HG02759 (cell line): ENCODE data around the gene NELFE.
A peak's percentile ranks its signal among the peaks of the same experiment; 100 is the strongest.
"Not testable (repeated sequence)": the region's sequence is repeated elsewhere in the genome, so short reads cannot be mapped to it uniquely, and the experiment has no call there.

Source experiments
- ATAC-seq: cut with Tn5 transposase; IDR thresholded peaks from one replicate; pipeline ENCODE4 v1.9.1; 2021; ENCODE audit warnings: mild to moderate bottlenecking, moderate library complexity; ENCODE audit not compliant: unreplicated experiment

The NELFE gene

DNA sequence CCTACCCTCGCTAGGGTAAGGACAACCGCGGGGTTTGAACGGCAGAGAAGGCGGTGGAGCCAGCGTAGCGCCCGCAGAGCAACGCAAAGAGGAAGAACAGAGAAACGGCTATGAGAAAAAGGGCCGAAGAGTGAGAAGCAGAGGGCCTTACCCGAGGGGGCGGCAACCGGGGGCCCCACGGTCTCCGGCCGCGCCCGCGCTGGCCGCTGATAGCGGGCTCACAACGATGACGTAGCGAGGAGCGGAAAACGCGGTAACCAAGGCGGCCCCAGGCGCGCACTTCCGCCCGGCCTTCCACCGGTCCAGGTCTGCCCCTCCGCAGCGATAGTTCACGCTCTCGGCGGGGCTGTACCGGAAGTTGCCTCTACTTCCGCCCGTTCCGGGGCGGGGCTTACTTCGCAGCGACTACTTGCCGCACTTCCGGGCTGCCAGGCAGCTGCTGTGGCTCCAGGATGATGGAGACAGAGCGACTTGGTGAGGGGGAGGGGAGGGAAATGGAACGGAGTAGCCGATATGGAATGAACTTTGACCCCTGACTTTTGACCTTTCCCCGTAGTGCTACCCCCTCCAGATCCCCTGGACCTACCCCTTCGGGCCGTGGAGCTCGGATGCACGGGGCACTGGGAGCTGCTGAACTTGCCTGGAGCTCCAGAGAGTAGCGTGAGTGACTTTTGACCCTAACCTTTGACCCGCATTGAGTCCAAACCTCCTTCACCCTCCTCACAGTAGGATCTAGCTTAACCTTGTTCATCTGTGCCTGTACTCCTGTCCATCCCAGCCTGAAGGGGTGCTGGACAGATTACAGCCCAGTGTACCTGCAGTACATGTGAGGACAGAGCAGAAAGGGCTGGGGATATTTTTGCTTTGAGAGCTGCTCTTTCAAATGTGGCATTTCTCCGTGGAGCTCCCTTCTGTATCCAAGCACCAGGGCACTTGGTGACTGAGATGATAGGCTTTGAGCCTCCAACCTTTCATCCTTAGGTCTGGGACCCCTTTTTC, at the start of gene NELFE, which contains the start of gene SKIC2:
Gene NELFE, minus strand, starts transcription at position 231 of the 999 bp plus-strand sequence. CDS start 525 bp downstream, outside the sequence.
Gene SKIC2, plus strand, starts transcription at position 435 of the 999 bp plus-strand sequence. Its CDS starts 18 bp downstream, at position 453.
- peak; percentile 97 for ATAC-seq

DNA sequence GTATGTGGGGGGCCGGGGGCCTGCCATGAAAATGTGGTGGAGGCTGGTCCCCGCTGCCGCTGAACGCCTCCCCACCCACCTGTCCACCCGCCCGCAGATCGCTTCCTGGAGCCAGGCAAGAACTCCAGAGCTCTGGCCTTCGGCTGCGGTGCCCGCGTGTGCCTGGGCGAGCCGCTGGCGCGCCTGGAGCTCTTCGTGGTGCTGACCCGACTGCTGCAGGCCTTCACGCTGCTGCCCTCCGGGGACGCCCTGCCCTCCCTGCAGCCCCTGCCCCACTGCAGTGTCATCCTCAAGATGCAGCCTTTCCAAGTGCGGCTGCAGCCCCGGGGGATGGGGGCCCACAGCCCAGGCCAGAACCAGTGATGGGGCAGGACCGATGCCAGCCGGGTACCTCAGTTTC, 49.3 kb upstream of the NELFE start:
- not testable (repeated sequence) for ATAC-seq

DNA sequence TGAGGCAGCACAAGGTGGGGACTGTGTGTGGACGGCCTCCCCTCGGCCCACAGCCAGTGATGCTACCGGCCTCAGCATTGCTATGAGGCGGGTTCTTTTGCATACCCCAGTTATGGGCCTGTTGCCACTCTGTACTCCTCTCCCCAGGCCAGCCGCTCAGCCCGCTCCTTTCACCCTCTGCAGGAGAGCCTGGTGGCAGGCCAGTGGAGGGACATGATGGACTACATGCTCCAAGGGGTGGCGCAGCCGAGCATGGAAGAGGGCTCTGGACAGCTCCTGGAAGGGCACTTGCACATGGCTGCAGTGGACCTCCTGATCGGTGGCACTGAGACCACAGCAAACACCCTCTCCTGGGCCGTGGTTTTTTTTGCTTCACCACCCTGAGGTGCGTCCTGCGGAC, 48.3 kb upstream of the NELFE start:
- ATAC-seq, result not testable (repeated sequence)

GRCh38 chr6:32005991-32006529, 47.3 kb upstream of the NELFE start:
- ATAC-seq, result not testable (repeated sequence)

DNA sequence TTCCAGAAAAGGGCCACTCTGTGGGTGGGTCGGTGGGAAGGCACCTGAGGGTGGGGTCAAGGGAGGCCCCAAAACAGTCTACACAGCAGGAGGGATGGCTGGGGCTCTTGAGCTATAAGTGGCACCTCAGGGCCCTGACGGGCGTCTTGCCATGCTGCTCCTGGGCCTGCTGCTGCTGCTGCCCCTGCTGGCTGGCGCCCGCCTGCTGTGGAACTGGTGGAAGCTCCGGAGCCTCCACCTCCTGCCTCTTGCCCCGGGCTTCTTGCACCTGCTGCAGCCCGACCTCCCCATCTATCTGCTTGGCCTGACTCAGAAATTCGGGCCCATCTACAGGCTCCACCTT, 46.7 kb upstream of the NELFE start:
- ATAC-seq, result not testable (repeated sequence)

- ATAC-seq, result not testable (repeated sequence)
Measured at GRCh38 chr6:32004864-32005537, 46.2 kb upstream of the NELFE start.

DNA sequence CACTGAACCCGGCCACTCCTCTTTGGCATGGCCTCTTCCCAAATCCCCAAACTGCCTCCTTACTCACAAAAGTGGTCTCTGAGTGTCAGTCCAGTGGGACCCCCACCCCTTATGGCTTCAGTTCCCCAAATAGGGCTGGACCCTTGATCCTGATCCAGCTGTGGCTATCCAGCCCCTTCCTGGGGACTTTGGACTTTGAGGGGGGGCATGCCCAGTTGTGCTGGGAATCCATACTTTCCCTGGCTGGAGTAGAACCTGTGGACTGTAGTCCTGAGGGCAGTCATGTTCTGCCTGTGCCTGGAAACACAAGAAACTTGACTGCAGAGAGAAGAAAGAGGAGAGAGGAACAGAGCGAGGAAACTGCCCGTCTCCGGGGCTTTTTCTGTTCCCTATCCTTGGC, 45.6 kb upstream of the NELFE start:
- ATAC-seq, result not testable (repeated sequence)

DNA sequence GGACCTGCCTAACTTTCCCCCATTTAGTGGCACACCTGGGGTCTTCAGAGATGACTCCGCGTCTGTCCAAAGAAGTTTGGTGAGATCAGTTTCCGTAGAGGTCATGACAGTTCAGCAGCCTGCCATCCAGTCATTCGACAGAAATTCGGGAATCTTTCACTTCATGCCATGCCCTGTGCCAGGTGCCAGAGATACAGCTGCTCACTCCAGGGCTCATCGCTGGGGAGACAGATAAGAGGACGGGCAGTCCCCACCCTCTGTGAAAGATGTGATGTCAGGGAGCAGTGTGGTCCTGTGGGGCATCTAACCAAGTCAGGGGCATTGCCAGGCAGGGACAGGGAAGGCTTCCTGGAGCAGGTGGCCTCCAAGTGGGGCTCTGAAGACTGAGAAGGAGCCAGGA, 44.5 kb upstream of the NELFE start:
- not testable (repeated sequence) for ATAC-seq

DNA sequence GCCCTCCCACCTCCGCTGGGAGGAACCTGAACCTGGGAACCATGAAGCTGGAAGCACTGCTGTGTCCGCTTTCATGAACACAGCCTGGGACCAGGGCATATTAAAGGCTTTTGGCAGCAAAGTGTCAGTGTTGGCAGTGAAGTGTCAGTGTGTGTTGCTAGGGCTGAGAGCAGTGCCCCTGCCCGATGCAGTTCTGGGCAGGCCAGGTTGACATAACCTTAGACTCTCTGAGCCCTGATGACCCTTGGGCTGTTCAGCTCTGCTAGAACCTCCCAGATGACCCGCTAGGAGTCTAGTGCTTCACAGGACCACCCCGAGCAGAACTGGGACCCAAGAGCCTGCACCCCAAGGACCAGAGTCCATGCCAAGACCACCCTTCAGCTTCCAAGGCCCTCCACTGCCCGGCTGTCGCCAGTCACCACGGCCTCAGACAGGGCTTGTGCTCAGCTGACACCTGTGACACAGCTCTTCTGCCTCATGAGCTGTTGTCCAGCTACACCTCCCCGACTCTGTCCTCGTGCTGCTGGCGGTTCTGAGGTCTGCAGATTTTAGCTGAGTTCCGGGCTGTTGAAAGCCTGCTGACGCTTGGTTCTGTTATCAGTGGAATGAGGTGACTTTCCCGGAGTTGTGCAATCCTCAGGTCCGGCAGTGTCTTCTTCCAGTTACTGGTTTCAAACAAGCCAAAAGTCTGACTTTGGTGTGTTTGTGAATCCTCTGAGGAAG, 43.9 kb upstream of the NELFE start:
- ATAC-seq, result not testable (repeated sequence)

GRCh38 chr6:31996385-31996784, 37.6 kb upstream of the NELFE start:
- not testable (repeated sequence) for ATAC-seq

DNA sequence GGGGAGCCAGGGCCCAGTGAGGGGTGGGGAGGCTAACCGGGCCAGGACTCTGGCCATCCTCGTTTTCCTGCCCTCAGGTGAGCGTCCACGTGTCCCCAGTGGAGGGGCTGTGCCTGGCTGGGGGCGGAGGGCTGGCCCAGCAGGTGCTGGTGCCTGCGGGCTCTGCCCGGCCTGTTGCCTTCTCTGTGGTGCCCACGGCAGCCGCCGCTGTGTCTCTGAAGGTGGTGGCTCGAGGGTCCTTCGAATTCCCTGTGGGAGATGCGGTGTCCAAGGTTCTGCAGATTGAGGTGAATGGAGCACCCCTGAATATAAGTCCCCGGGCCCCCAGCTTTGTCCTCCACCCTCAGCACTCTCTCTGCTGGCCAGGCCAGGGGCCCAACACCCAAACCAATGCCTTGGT, 35.6 kb upstream of the NELFE start:
- ATAC-seq, result not testable (repeated sequence)

DNA sequence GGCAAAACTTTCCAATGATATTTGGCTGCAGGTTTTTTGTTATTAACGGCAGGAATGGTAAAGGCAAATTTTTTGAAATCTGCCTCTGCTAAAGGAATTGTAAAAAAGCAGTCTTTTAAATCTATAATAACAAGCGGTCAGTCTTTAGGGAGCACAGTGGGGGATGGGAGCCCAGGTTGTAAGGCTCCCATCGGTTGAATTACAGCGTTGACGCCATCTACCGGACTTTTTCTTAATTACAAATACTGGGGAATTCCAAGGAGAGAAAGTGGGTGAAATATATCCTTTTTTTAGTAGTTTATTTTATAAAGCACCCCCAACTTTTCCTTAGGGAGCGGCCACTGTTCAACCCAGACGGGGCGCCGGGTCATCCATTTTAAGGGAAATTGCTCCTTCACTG, 30.6 kb upstream of the NELFE start:
- ATAC-seq, result not testable (repeated sequence)

DNA sequence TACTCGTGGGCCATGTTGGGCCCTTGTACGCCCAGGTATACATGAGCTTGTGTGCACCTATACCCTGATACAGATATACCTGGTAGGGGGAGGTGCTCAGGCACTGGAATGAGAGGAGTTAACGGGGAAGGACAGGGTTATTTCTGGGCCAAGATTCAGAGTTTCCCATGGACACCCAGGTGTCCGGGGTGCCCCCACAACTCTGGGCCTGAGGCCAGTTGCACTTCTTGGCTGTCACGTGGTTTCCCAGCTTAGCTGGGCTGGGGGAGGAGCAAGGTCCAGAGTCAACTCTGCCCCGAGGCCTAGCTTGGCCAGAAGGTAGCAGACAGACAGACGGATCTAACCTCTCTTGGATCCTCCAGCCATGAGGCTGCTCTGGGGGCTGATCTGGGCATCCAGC, 23.0 kb upstream of the NELFE start, which contains the start of gene C4A:
Gene C4A, plus strand, starts transcription at position 314 of the 400 bp plus-strand sequence. Its CDS starts 51 bp downstream, at position 365.
- not testable (repeated sequence) for ATAC-seq

GRCh38 chr6:31980998-31981397, 22.2 kb upstream of the NELFE start:
- ATAC-seq, result not testable (repeated sequence)

DNA sequence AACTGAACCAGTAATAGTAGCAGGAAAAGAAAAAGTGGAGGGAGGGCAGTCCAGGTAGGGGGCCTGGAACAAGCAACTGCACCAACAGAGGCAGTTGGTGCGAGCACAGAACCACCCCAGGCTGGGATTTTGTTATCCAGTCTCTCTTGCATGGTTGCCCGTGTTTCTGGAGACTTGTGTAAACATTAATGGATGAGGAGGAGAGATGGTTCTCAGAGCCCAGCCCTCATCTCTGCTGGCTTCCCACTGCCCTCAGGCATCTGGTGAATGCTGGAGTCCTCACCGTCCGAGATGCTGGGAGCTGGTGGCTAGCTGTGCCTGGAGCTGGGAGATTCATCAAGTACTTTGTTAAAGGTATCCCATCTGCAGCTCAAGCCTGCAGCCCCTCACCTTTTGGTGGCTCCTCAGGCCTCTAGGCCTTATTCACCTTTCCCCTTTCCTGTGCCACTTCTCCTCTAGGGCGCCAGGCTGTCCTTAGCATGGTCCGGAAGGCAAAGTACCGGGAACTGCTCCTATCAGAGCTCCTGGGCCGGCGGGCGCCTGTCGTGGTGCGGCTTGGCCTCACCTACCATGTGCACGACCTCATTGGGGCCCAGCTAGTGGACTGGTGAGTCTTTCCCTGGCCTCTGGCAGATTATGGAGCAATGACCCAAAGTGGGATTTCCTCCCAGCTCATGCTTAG, 21.6 kb upstream of the NELFE start:
- ATAC-seq, result not testable (repeated sequence)

- ATAC-seq, result no peak
Measured at GRCh38 chr6:31979238-31979898, 20.6 kb upstream of the NELFE start.

GRCh38 chr6:31978831-31979230, 20.1 kb upstream of the NELFE start:
- ATAC-seq, result no peak

GRCh38 chr6:31977816-31978431, 19.2 kb upstream of the NELFE start:
- no peak for ATAC-seq

DNA sequence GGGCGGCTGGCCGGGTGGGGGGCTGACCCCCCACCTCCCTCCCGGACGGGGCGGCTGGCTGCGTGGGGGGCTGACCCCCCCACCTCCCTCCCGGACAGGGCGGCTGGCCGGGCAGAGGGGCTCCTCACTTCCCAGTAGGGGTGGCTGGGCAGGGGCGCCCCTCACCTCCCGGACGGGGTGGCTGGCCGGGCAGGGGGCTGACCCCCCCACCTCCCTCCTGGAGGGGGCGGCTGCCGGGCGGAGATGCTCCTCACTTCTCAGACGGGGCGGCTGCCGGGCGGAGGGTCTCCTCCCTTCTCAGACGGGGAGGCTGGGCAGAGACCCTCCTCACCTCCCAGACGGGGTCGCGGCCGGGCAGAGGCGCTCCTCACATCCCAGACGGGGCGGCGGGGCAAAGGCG, 17.3 kb upstream of the NELFE start:
- ATAC-seq, result not testable (repeated sequence)
